Aorta (tissue), 5 donors: ENCODE data around the gene RASSF10. TPM values are rescaled to one million over a fixed set of nuclear protein-coding genes. Genes with fewer than 3 reads are reported as not detected.

Source experiments
- ATAC-seq: fragments of 200-7000 bp; cut with Tn5 transposase; one replicate; pipeline ENCODE4 v1.9.1; 2022; ENCODE audit warnings: moderate library complexity; ENCODE audit not compliant: low FRiP score
- DNase-seq, 2 donors: peaks; one replicate each; pipeline ENCODE4 v3.0.0-alpha.2; 2020
- H3K27ac ChIP-seq, 2 donors: one replicate each; pipeline ENCODE4 v1.5.1; 2013; ENCODE audit warnings: low read length in 2 of 2, mild to moderate bottlenecking in 2 of 2, moderate library complexity in 2 of 2, control low read depth in 1 of 2, inconsistent platforms in 1 of 2, low read depth in 1 of 2
- H3K27me3 ChIP-seq, 2 donors: one replicate each; pipeline ENCODE4 v1.6.1; 2013; ENCODE audit warnings: control low read depth in 1 of 2, low read length in 1 of 2, mild to moderate bottlenecking in 1 of 2, moderate library complexity in 1 of 2; ENCODE audit not compliant: insufficient read depth in 2 of 2, control insufficient read depth in 1 of 2
- H3K36me3 ChIP-seq, 2 donors: one replicate each; pipeline ENCODE4 v1.6.1; 2013; ENCODE audit warnings: control low read depth in 1 of 2, low read length in 1 of 2, mild to moderate bottlenecking in 1 of 2; ENCODE audit not compliant: insufficient read depth in 2 of 2, control insufficient read depth in 1 of 2
- H3K4me1 ChIP-seq, 2 donors: one replicate each; pipeline ENCODE4 v1.6.1; 2013; ENCODE audit warnings: low read length in 2 of 2, control low read depth in 1 of 2, mild to moderate bottlenecking in 1 of 2, moderate library complexity in 1 of 2; ENCODE audit not compliant: insufficient read depth in 2 of 2, control insufficient read depth in 1 of 2
- H3K4me3 ChIP-seq, 2 donors: one replicate each; pipeline ENCODE4 v1.5.1; 2013; ENCODE audit warnings: low read length in 2 of 2, control low read depth in 1 of 2, mild to moderate bottlenecking in 1 of 2
- H3K9me3 ChIP-seq: one replicate; pipeline ENCODE4 v1.6.1; 2013; ENCODE audit warnings: mild to moderate bottlenecking, low read length; ENCODE audit not compliant: control insufficient read depth
- WGBS, 2 donors: extraction: QIAGEN DNeasy Blood & Tissue Kit; methylation state at CpG; one replicate each; pipeline ENCODE4 v1.1.7; 2013; 5-methylcytosine and 5-hydroxymethylcytosine counted together
- intact Hi-C, 2 donors: fragments of 100-400 bp; cut with DNase I; formaldehyde crosslinking; loops; one replicate each; pipeline versions ENCODE4 v1.14.2 to v1.15.0; 2022
- polyA plus RNA-seq, 2 donors: library from polyadenylated mRNA; stranded (reverse); fragments of 200-250 nt; gene quantifications; one replicate each; pipeline ENCODE4 v1.2.3, GENCODE V29; 2013
- total RNA-seq, 2 donors: library from RNA; stranded (reverse); fragmentation: NEBNext Ultra II Directional; extraction: Animal tissue kit (Norgen Biotek cat#: 25700); gene quantifications; one replicate each; pipeline ENCODE4 v1.2.1, GENCODE V29; 2021
- donor health status: healthy with polysubstance abuse.
- donor health status: Bipolar disorder and iron deficiency.
- donor health status: DM: no; HTN: no; CAD: no.
- donor health status: DM: no; HTN: no; CAD: no.
- donor health status: DM: yes; HTN: yes; CAD: no.

The RASSF10 gene
- total and polyA plus RNA-seq, 4 donors = 0.26 to 0.75 TPM; not detected in 2

- Histone ChIP-seq H3K36me3 (no peaks in the 10 kb centered on the region), H3K4me3 (no peak overlapping the region), H3K9me3 (no peaks in the 10 kb centered on the region), H3K4me1 (no peaks in the 10 kb centered on the region), H3K27ac (no peak overlapping the region), H3K27me3 (no peaks in the 10 kb centered on the region)
- DNase-seq = no peak
- intact Hi-C loops = loop anchor here (5.0 to 10.0 kb wide), 2 partner anchors 216 to 373 kb away; no protein-coding TSS in a partner anchor
- 83 to 88% methylated on average over 6 of the region's 6 CpGs for WGBS, 2 donors
- ATAC-seq = no peak
These were observed 40.3 kb upstream of the RASSF10 start for GRCh38 chr11:12968826-12969225.

- Histone ChIP-seq H3K4me3 (no peak overlapping the region), H3K9me3 (no peaks in the 10 kb centered on the region), H3K4me1 (no peaks in the 10 kb centered on the region), H3K36me3 (no peaks in the 10 kb centered on the region), H3K27ac (no peak overlapping the region), H3K27me3 (no peaks in the 10 kb centered on the region)
- DNase-seq (no peak), ATAC-seq (no peak)
- WGBS, 2 donors = 79 to 86% methylated on average over 1 of the region's 1 CpG
- intact Hi-C loops = no loop called here
These were observed 37.2 kb upstream of the RASSF10 start for GRCh38 chr11:12971955-12972354.

GRCh38 chr11:12973528-12974181, 35.5 kb upstream of the RASSF10 start:
- ATAC-seq (no peak), DNase-seq (no peak)
- Histone ChIP-seq H3K4me3 (no peak overlapping the region), H3K36me3 (no peaks in the 10 kb centered on the region), H3K9me3 (no peaks in the 10 kb centered on the region), H3K27me3 (no peaks in the 10 kb centered on the region), H3K27ac (no peak overlapping the region), H3K4me1 (no peaks in the 10 kb centered on the region)
- WGBS, 2 donors = 13 to 14% methylated on average over 1 of the region's 1 CpG
- intact Hi-C loops = no loop called here

GRCh38 chr11:12975195-12975594, 33.9 kb upstream of the RASSF10 start:
- 33 to 42% methylated on average over 2 of the region's 2 CpGs for WGBS, 2 donors
- DNase-seq (no peak), ATAC-seq (no peak)
- Histone ChIP-seq H3K4me1 (no peaks in the 10 kb centered on the region), H3K36me3 (no peaks in the 10 kb centered on the region), H3K9me3 (no peaks in the 10 kb centered on the region), H3K4me3 (no peak overlapping the region), H3K27ac (no peak overlapping the region), H3K27me3 (no peaks in the 10 kb centered on the region)
- intact Hi-C loops = no loop called here

- no peaks in the 10 kb centered on the region for H3K4me1 ChIP-seq
- H3K27ac ChIP-seq = no peak overlapping the region
- intact Hi-C loops = no loop called here
- H3K4me3 ChIP-seq = no peak overlapping the region
- ATAC-seq (no peak), DNase-seq (no peak)
- H3K9me3 ChIP-seq = no peaks in the 10 kb centered on the region
- 37 to 44% methylated on average over 8 of the region's 8 CpGs for WGBS, 2 donors
- no peaks in the 10 kb centered on the region for H3K27me3 ChIP-seq
- H3K36me3 ChIP-seq = no peaks in the 10 kb centered on the region
These were observed 29.0 kb upstream of the RASSF10 start for GRCh38 chr11:12979928-12980689.

GRCh38 chr11:12981676-12982522, 27.2 kb upstream of the RASSF10 start:
- H3K27me3 ChIP-seq = peaks cover 0 to 2% of the 10 kb centered on the region in 2 donors
- ATAC-seq (no peak), DNase-seq (no peak)
- H3K36me3 ChIP-seq = no peaks in the 10 kb centered on the region
- intact Hi-C loops = no loop called here
- H3K4me1 ChIP-seq = no peaks in the 10 kb centered on the region
- H3K9me3 ChIP-seq = no peaks in the 10 kb centered on the region
- H3K27ac ChIP-seq = no peak overlapping the region
- 76 to 79% methylated on average over 3 of the region's 3 CpGs for WGBS, 2 donors
- H3K4me3 ChIP-seq = no peak overlapping the region

- Histone ChIP-seq H3K4me1 (no peaks in the 10 kb centered on the region), H3K27me3 (peaks cover 0 to 2% of the 10 kb centered on the region in 2 donors), H3K4me3 (no peak overlapping the region), H3K27ac (no peak overlapping the region), H3K36me3 (no peaks in the 10 kb centered on the region), H3K9me3 (no peaks in the 10 kb centered on the region)
- WGBS, 2 donors = 50 to 57% methylated on average over 7 of the region's 7 CpGs
- DNase-seq (no peak), ATAC-seq (no peak)
- intact Hi-C loops = no loop called here
These were observed 25.8 kb upstream of the RASSF10 start for GRCh38 chr11:12983336-12983735.

- ATAC-seq (no peak), DNase-seq (no peak)
- no peaks in the 10 kb centered on the region for H3K36me3 ChIP-seq
- intact Hi-C loops = no loop called here
- no peak overlapping the region for H3K4me3 ChIP-seq
- H3K9me3 ChIP-seq = no peaks in the 10 kb centered on the region
- 87 to 88% methylated on average over 8 of the region's 8 CpGs for WGBS, 2 donors
- H3K4me1 ChIP-seq = no peaks in the 10 kb centered on the region
- no peak overlapping the region for H3K27ac ChIP-seq
- H3K27me3 ChIP-seq = peaks cover 0 to 2% of the 10 kb centered on the region in 2 donors
These were observed 22.8 kb upstream of the RASSF10 start for GRCh38 chr11:12986194-12986898.
